IPS-NIHi11 (cell line): ENCODE measurements around the gene PDE6H.

Source experiments
- DNase-seq: peaks from one replicate; pipeline ENCODE4 v3.0.0; 2012; ENCODE audit warnings: mixed read lengths, low spot score

PDE6H gene

GRCh38 chr12:15001733-15002382 lies 29.0 kb downstream of the PDE6H start:
- peak; percentile 37 for DNase-seq

DNA sequence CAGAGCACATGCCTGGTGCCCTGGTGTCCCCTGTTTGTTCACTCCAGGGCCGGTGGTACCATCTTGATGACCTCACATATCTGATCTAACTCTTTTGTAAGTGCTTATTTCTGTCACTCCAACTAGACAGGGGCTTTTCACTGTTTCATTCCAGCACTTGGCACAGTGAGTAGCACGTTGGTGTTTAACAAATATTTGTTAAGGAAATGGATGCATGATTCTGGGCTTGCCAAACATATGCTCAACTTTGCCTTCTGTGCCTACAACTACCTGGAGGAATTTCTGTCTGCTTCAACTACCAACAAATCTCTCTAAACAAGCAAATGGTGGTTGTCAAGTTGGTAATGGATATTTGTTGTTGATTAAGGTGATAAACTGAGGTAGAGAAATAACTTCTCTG lies 31.6 kb downstream of the PDE6H start:
- DNase-seq, result no peak

GRCh38 chr12:15005064-15005463 lies 32.2 kb downstream of the PDE6H start:
- no peak for DNase-seq

DNA sequence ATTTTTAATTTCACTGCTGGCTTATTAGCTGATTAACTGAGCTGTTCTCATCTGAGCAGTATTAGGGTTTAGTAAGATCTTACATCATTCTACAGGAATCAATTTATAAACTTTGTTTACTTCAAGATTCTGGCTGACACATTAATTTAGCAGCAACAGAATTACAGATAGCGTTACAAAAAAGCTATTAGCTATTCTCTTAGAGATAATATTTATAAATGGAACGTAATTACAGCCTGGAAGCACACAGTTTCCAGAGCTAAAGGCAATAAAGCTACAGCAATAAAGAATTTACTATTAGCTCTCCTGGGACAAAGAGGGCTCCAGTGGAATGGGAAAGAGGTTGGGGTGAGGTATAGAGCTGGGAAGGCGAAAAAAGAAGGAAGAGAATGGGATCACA lies 34.7 kb downstream of the PDE6H start:
- no peak for DNase-seq

DNA sequence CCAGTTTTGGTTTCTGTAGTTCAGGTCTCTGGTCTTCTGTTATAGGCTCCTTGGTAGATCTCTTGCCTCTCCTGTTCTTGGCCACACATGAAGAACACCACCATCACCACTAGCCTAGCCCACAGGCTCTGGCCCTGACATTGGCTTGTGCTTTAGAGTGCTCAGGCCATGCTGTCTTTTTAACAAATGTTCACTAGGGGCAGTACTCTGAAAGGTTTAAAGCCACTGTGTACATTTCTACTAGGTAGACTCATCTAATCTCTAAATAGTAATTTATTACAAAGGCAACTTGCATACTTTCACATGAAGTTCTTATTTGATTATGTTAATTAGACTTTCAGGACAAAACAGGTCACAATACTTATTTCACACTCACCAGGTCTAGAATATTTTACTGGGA lies 38.3 kb downstream of the PDE6H start:
- DNase-seq, result peak; percentile 26

GRCh38 chr12:15013634-15014179 lies 40.9 kb downstream of the PDE6H start:
- no peak for DNase-seq

DNA sequence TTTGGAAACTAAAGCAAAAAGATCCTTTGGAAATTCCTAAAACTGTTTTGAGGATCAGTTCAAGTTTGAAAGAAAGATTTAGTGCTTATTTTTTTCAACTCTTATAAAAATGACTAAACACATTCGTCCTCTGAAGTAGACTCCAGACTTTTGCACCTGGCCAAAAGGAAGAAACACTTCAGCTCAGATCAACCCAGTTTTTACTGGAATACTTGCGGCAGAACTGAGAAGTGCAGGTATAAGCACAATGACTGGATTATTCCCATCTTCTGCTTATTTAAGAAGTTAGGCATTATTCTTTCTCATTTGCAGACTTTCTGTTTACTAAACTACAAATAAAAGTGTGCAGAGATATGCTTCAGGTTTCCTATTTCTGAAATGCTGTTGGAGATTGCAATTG lies 41.9 kb downstream of the PDE6H start:
- DNase-seq, result no peak

GRCh38 chr12:15015121-15015520 lies 42.3 kb downstream of the PDE6H start:
- no peak for DNase-seq

GRCh38 chr12:15020156-15020555 lies 47.3 kb downstream of the PDE6H start:
- DNase-seq, result no peak
